Activated T-cell treated with anti-CD3 and anti-CD28 coated beads, Interleukin-2, amount 50 U/mL, for 48 hours (primary cell): Measurements from ENCODE around the gene RNF25.
A peak's percentile ranks its signal among the peaks of the same experiment; 100 is the strongest.
"Not testable (repeated sequence)": the region's sequence is repeated elsewhere in the genome, so short reads cannot be mapped to it uniquely, and the experiment has no call there.

Source experiments
- DNase-seq, 2 experiments: peaks; one replicate each; pipeline ENCODE4 v3.0.0-alpha.2; 2020

RNF25 gene, protein sequence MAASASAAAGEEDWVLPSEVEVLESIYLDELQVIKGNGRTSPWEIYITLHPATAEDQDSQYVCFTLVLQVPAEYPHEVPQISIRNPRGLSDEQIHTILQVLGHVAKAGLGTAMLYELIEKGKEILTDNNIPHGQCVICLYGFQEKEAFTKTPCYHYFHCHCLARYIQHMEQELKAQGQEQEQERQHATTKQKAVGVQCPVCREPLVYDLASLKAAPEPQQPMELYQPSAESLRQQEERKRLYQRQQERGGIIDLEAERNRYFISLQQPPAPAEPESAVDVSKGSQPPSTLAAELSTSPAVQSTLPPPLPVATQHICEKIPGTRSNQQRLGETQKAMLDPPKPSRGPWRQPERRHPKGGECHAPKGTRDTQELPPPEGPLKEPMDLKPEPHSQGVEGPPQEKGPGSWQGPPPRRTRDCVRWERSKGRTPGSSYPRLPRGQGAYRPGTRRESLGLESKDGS

DNA sequence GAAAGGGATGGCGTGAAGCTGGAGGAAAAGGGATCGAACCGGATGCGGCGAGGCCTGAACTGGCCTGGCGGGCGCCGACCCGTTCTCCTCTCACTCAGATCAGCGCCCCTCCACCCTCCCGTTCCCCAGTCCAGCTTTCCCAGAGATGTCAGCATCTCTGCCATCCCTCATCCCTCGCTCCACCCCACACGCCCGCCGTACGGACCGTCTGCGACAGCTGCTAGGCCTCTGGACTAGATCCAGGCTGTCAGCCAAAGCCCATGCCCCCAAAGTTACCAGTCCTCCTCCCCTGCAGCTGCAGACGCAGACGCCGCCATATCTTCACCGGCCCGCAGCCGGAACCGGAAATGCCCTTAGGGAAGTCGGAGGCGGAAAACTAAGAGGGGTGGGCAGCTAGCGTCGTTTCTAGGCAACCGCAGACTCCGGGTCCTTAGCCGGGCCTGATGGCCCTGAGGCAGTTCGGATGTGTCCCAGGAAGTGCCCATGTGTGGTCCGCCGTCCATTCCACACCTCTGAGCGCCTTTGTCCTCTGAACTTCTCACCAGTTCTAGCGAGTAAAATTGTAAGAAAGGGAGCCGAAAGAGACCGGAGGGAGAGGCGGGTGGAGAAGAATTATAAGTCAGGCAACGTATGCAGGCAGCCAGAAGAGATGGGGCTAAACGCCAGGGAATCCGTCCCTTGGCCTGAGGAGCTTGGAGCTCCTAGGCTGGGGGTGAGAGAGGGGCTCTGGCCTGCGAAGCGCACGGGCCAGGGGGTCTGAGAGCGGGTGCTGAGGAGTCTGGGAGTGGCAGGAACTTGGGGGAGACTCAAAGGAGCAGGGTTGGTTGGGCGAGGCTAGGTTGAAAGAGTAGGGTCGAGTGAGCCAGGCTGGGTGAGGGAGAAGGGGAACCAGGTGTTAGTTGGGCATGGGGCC, at the start of gene RNF25, which contains the start of gene STK36:
Gene RNF25, minus strand, starts transcription at position 349 of the 913 bp plus-strand sequence. Its CDS starts 32 bp downstream, at position 317.
Gene STK36, plus strand, starts transcription at position 433 of the 913 bp plus-strand sequence. CDS start 744 bp downstream, outside the sequence.
- DNase-seq, result peak; percentile 85 to 88

DNA sequence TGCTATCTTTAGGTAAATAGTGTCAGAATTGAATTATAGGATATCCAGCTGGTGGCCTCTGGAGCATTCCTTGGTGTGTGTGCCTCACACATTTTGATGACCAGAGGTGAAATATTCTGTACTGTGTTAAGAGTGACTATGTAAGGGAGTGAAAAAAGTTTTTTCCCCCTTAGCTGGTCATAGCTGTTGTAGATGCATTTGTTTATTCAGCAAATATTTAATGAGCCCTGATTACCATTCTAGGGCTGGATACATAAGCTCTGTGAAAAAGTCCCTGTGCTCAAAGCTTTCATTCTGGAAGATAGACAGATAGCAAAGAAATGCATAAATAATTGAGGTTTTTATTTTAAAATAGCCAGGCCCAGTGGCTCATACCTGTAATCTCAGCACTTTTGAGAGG, 49.7 kb upstream of the RNF25 start:
- DNase-seq, result no peak

DNA sequence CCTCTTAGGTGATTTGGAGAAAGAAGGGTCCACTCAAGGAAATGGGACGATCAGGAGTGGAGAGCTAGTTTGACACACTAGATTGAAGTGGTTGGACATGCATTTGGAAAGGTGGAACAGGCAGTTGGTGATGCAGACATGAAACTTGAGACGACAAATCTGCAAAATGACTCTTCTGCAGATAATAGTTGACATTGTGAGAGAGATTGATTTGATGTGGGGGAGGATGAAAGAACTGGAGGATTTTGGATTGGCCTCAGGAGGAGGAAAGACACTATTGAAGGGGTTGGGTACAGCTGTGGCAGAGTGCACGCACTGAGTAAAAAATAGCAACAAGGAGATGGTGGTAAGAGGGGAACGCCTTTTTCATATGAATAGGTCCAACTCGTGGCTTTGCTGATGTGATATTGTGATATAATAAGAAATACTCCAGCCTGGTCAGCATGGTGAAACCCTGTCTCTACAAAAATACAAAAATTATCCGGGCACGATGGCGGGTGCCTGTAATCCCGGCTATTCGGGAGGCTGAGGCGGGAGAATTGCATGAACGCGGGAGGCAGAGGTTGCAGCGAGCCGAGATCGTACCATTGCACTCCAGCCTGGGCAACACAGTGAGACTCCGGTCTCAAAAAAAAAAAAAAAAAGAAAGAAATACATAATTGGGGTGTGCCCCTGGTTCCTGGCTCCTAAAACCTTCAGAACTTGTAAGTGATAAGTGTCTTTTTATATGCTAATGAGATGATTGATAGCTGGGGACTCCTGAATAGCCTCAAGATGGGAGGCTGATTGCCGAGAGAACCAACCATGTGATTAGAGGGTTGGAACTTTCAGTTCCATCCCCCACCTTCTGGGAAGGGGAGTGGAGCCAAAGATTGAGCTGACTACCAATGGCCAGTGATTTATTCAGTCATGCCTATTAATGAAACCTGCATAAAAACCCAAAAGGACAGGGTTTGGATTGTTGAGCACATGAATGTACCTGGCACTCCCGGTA, 48.5 kb upstream of the RNF25 start:
- DNase-seq, result no peak

DNA sequence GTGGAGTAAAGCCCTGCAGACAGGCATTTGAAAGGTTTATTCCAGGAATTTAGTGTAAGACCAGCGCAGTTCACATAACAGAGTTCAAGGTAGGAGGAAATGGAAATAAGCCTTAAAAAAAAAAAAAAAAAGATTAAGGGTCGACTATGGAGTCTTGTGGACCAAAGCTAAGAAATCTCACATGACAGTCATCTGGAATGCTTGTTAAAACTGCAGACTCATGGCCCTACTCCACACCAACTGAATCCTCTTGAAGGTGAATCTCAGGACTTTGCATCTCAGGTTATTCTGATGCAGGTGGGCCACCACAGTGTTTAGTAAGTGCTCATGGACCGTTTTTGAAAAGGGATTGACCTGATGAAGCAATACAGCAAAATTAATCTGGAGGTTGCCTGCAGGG, 47.7 kb upstream of the RNF25 start:
- no peak for DNase-seq

DNA sequence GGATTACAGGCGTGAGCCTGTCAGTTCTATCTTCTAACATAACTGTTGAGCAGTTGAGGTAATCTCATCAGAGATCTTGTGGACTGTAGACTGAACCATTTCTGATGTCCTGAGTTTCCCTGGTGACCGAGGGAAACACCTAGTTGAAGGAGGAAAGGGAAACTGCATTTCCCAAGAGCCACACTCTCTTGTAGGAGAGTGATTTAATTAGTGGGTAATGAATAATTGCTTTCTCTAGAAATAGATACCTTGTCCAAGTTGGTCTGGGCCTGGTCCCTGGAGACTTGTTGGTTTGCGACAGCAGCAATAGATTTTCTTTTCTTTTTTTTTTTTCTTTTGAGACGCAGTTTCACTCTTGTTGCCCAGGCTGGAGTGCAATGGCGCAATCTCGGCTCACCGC, 46.3 kb upstream of the RNF25 start:
- no peak for DNase-seq

DNA sequence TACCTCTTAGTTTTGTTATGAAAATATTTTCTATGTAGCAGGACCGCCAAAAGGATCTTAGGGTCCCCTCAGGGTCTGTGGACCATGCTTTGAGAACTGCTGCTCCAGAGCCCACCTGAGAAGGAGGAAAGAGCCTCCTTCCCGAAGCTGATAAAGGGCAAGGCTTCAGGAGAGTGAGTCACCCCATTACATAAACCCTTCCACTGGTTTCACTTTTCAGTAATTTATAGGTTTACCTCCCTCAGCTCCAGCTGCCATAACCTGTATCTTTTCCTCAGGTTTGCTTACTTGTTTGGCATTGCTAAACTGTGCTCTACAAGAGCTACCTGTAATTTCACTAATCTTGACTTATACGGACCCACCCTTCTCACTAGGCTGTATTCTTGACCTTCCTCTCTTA, 45.5 kb upstream of the RNF25 start:
- no peak for DNase-seq

DNA sequence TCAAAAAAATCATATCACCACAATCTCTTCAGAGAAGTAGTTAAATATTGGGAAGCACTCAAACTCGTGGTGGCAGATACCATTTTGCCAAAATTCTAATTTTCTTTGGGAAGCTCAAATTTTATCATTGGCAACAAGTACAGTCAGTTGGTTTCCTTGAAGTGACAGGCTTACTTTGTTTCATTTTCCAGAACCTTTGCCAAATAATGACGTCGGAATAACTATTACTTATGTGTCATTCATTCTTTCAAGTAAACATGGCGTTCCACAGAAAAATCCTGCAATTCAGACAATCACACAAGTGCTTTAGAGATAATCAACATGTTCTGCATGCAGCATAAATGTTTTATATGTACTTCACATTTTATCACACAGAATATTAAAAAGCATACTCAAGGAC, 44.3 kb upstream of the RNF25 start:
- no peak for DNase-seq

DNA sequence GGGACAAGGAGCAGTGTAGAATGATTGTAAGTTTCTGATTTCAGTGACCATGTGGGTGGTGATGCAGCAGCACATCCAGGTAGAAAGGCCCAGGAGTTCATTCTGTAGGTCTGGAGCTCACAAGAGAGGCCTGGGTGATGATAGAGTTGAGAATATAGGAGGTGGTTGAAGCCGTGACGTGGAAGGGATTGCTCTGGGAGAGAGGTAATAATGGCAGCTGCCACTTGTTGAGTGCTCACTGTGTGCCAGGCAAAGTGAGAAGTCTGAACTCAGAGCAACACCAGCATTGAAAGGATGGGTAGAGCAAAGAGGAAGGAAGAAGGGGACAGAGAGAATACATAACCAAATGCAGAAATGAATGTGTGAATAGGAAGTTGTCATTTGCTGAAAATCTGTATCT, 42.1 kb upstream of the RNF25 start:
- no peak for DNase-seq

DNA sequence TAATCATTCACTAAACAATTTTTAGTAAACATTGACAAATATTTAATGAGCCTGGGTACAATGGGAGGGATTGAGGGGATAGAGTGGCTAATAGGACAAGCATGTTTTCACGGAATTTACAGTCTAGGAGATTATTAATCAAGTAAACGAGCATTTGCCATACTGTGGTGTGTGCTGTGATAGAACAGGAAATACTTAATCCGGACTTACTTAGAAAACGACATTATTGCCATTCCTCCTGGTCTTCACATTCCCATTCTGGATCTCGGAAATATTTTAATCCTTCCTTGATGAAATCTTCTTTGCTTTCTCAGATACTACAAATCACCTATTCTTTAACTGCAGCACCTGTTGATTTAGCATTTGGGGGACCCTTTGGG, 39.7 kb upstream of the RNF25 start:
- no peak for DNase-seq

DNA sequence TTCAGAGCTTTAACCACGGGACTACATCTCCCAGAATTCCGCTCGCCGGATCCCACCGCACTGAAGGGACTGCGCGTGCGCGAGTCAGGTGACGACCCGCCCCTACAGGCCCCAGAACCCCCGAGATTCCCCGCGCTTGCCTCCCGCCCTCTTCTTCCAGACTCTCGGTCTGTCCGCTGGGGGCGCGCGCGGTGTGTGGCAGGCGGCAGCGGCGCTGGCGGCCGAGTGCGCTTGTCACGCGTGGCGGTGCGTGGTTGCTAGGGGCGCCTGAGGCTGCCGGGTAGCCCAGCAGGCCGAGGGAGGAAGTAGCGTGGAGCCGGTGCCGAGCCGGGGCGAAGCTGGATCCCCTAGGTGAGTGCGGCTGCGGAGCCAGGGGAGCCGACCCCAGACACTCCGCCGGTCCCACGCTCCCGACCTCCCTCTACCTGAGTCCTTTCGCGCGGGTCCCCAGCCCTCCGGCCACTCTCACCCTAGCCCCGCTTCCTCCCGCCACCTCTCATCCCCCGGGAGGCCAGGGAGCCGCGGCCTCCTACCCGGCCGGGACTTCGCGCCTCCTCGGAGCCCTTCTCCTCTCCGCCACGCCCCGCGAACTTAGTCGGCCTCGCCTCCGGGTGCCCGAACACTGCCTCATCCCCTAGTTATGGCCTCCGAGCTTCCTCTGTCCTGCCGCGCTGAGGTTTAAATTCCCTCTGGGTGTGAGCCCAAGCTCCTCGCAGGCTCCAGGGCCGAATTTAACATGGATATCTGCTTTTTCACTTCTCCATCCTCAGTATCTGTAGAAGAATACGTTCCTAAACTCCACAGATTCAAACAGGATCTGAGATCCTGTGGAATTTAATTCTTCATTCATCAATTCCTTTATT, 39.1 kb upstream of the RNF25 start, which contains the start of gene TTLL4:
Gene TTLL4, plus strand, starts transcription at position 149 of the 863 bp plus-strand sequence. CDS start 26,842 bp downstream, outside the sequence.
- peak; percentile 98 for DNase-seq

DNA sequence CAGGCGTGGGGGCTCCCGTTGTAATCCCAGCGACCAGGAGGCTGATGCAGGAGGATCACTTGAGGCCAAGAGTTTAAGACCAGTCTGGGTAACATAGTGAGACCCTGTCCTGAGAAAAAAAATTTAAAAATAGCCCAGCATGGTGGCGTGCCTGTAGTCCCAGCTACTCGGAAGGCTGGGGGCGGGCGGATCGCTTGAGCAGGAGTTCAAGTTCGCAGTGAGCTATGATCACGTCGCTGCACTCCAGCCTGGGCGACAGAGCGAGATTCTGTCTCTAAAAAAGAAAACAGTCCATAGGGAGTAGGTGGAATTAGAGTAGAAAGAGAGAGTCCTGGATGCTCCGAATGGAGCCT, 38.5 kb upstream of the RNF25 start:
- DNase-seq, result no peak

DNA sequence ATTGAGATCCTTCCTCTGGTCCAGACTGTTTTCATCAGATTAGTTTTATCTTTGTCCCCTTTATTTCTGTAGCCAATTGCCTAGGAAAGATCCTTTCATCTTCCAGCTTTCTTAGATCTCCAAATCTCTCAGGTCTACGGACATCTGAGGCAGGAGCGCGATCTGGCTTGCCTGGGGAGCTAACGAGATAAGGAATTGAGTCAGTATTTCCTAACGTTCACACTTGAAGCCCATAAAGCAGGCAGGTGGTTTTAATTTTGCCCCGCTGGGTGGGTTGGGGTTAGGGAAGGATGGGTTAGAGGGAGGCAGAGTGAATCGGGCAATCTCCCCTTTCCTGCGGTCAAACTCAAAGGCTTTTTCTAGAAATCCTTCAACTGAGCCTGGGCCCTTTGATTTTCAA, 38.1 kb upstream of the RNF25 start:
- DNase-seq, result no peak

DNA sequence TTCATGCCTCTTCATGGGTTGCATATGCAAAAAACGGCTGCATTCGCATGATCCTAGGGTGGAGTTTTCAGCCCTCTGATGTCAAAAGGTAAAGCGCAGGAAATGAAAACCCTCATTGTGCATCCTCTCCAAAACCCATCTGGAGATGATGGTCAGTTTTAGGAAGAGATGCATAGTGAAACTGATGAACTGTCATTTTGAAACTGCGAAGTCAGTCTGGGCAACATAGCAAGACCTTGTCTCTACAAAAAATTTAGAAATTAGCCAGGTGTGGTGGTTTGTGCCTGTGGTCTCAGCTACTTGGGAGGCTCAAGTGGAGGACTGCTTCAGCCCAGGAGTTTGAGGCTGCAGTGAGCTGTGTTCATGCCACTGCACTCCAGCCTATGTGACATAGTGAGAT, 36.3 kb upstream of the RNF25 start:
- no peak for DNase-seq

DNA sequence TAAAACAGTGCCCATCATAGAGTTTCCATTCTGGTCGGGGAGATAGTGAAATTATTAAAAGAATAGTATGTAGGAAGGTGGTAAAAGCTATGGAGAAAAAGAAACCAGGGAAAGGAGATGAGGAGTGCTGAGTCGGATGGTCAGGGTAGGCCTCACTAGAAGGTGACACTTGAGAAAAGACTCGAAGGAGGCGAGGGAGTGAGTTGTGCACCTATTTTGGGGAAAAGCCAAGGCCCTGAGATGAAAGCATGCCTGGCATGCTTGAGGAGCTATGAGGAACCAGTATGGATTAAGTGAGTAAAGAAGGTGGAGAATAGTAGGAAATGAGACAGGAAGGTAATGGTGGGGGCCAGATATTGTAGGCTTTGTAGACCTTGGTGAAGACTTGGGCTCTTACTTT, 31.5 kb upstream of the RNF25 start:
- no peak for DNase-seq

DNA sequence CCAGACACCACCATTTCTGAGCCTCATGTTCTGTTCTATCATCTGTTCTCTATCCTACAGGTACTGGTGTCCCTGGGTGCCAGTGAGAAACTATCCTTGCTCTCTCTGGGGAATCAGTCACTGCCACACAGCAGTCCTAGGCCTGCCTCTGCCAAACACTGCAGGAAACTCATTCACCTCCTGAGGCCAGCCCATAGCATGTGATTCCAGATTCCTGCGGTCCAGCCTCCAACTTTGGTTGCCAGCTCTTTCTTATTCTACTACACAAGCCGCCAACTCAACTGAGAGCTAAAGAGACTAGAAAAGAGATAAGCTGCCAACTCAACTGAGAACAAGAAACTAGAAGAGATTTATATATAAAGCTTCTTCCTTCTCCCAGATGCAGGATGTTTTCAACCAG, 30.0 kb upstream of the RNF25 start:
- no peak for DNase-seq

DNA sequence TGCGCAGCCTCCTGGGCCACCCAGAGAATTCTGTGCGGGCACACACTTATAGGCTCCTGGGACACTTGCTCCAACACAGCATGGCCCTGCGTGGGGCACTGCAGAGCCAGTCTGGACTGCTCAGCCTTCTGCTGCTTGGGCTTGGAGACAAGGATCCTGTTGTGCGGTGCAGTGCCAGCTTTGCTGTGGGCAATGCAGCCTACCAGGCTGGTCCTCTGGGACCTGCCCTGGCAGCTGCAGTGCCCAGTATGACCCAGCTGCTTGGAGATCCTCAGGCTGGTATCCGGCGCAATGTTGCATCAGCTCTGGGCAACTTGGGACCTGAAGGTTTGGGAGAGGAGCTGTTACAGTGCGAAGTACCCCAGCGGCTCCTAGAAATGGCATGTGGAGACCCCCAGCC, 27.1 kb upstream of the RNF25 start:
- no peak for DNase-seq

DNA sequence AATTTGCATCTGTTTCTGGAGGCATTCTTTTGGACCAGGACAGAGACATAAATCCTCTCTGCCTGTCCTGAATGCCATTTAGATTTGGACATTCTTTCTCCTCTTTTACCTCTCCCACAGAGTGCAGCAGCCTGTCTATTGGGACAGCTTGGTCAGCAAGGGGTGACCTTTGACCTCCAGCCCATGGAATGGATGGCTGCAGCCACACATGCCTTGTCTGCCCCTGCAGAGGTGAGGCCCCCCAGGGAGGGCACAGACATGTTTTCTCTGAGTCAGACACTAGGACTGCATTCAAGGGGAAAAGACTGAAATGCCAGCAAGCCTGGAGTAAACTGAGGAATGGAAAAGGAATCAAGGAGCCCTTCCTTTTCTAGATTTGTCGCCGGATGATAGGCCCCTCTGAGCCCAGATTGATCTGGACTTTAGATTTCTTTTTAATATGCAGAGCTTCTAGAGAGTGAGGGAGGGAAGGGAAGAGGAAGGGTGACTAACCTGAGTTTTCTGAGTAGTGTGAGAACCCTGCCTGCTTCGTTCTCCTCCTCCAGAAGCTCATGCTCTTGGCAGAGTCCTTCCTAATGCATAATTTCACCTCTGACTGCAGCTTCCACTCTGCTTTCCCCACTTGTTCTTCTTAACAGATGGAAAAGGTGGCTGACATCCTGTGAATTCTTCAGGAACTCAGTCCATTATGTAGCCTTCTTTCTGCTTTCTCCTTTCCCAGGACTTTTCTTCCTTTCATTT, 22.8 kb upstream of the RNF25 start:
- DNase-seq, result no peak

DNA sequence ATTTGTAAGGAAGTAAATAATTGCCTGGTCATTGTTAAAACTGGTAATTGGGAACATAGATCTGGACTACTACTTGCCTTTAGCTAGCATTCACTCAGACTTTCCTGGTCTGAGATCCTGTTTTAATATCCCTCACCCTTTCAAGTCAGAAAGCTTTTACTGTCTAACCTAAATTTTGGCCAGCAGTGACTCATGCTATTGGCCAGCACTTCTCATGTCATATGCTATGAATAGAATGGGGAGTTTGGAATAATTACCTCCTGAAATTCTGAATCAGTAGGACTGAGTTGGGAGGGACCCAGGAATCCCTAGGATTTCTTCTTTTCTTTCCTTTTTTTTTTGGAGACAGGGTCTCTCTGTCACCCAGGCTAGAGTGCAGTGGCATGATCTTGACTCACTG, 19.4 kb upstream of the RNF25 start:
- DNase-seq, result no peak

DNA sequence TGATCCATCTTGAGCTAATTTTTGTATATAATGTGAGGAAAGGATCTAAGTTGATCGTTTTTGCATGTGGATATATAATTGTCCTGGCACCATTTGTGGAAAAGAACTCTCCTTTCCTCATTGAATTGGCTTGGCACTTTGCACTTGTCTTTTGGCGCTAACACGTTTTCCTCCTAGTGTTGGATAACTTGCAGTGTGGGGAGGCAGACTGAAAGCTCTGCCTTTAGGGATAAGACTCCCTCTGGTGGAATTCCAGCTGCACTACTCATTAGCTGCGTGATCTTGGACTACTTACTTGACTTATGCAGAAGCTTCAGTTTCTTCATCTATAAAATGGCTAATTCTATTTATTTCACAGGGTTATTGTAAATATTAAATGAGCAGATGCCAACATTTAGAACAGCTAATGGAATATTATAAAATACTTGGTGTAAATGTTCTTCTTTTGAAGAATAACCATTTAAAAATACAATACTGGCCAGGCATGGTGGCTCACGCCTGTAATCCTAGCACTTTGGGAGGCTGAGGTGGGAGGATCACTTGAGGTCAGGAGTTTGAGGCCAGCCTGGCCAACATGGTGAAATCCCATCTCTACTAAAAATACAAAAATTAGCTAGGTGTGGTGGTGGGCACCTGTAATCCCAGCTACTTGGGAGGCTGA, 15.7 kb upstream of the RNF25 start:
- not testable (repeated sequence) for DNase-seq

DNA sequence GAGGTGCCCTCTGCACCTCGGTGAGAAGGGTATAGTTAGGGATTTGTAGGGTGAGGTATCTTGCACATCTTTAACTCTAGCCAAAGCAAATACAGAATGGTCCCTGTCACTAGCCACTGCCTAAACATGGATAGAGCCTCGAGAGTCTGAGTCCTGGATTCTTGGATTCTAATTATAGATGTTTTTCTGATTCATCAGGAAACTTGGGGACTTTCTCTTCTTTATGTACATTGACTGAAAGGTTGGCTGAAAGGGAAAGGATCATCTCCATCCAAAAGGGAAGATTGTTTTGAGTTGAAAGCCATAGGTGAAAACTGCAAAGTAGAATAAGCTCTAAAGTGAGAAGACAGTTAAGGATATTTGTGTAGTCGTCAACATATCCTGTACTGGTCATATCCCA, 8.3 kb upstream of the RNF25 start:
- no peak for DNase-seq
